HepG2 (cell line): ENCODE measurements around the gene GRB2. TPM values are rescaled to one million over a fixed set of nuclear protein-coding genes. Genes with fewer than 3 reads are reported as not detected.

Source experiments
- HOXD1 ChIP-seq: sonication (generic); formaldehyde crosslinking; IDR thresholded peaks from 2 replicates; pipeline ENCODE4 v1.5.0; 2020; ENCODE audit warnings: missing genetic modification reagents
- JUND ChIP-seq: sonication (generic); formaldehyde crosslinking; IDR thresholded peaks from 2 replicates; pipeline ENCODE4 v1.8.0; 2022; ENCODE audit warnings: mild to moderate bottlenecking, missing genetic modification reagents
- MTA3 ChIP-seq: sonication (generic); formaldehyde crosslinking; IDR thresholded peaks from 2 replicates; pipeline ENCODE4 v1.4.0; 2020; ENCODE audit warnings: missing genetic modification reagents
- MTF2 ChIP-seq: sonication (generic); formaldehyde crosslinking; IDR thresholded peaks from 2 replicates; pipeline ENCODE4 v1.5.0; 2020; ENCODE audit warnings: missing genetic modification reagents, borderline replicate concordance
- NR3C1 ChIP-seq: sonication (generic); formaldehyde crosslinking; IDR thresholded peaks from 2 replicates; pipeline ENCODE4 v1.4.0; 2020; ENCODE audit warnings: missing genetic modification reagents
- RXRA ChIP-seq: sonication (generic); formaldehyde crosslinking; IDR thresholded peaks from 2 replicates; pipeline ENCODE4 v1.5.1; 2020; ENCODE audit warnings: missing genetic modification reagents
- RXRB ChIP-seq: IDR thresholded peaks from 2 replicates; pipeline ENCODE4 v1.6.1; 2016; ENCODE audit warnings: borderline replicate concordance, missing genetic modification reagents, missing compliant biosample characterization
- SP4 ChIP-seq: sonication (generic); formaldehyde crosslinking; IDR thresholded peaks from 2 replicates; pipeline ENCODE4 v1.8.1; 2023; ENCODE audit warnings: mild to moderate bottlenecking, missing genetic modification reagents
- SSRP1 ChIP-seq: IDR thresholded peaks from 2 replicates; pipeline ENCODE4 v1.6.1; 2016; ENCODE audit warnings: control low read depth
- ZNF33A ChIP-seq: sonication (generic); formaldehyde crosslinking; IDR thresholded peaks from 2 replicates; pipeline ENCODE4 v1.5.1; 2020; ENCODE audit warnings: missing genetic modification reagents, mild to moderate bottlenecking, moderate library complexity, borderline replicate concordance
- ZNF614 ChIP-seq: IDR thresholded peaks from 2 replicates; pipeline ENCODE4 v1.6.1; 2018; ENCODE audit warnings: missing biosample characterization, missing genetic modification reagents, inconsistent platforms, borderline replicate concordance
- ZNF703 ChIP-seq: sonication (generic); formaldehyde crosslinking; IDR thresholded peaks from 2 replicates; pipeline ENCODE4 v1.5.1; 2020; ENCODE audit warnings: missing genetic modification reagents, mild to moderate bottlenecking, moderate library complexity, borderline replicate concordance
- polyA plus RNA-seq, 8 experiments: library from polyadenylated mRNA; depleted of rRNA in 3 of 8; stranded (reverse) in 7 of 8; unstranded in 1 of 8; fragments of >200 nt; fragmentation: Illumina TruSeq in 4 of 8; extraction: Trizol in 4 of 8; gene quantifications; 2 replicates each; pipeline versions ENCODE4 v1.2.1 to v1.2.3, GENCODE V29; 2011 to 2016; ENCODE audit warnings: low read depth in 4 of 8, missing spikeins in 1 of 8, mixed read lengths in 1 of 8; ENCODE audit not compliant: insufficient read depth in 1 of 8
- total RNA-seq, 5 experiments: library from RNA; depleted of rRNA; stranded (reverse); fragments of >200 nt; fragmentation: Illumina TruSeq; extraction: Trizol; gene quantifications; 2 replicates each; pipeline ENCODE4 v1.2.3, GENCODE V29; 2016; ENCODE audit warnings: low read depth in 1 of 5
- TF ChIP-seq, protein P1 (sequence below): IDR thresholded peaks from 2 replicates; pipeline ENCODE4 v1.6.1; 2016; ENCODE audit warnings: low read depth, missing genetic modification reagents, missing compliant biosample characterization
- TF ChIP-seq, protein P2 (sequence below): sonication (generic); formaldehyde crosslinking; IDR thresholded peaks from one replicate; pipeline ENCODE4 v1.5.1; 2020; ENCODE audit warnings: mild to moderate bottlenecking, missing genetic modification reagents; ENCODE audit errors: not compliant biosample characterization

The GRB2 gene
- total and polyA plus RNA-seq, 2 of the 13 experiments (the other 11 are each of a cell fraction or from before 2014, with no cell fraction given), result 84.6 to 92.3 TPM

DNA sequence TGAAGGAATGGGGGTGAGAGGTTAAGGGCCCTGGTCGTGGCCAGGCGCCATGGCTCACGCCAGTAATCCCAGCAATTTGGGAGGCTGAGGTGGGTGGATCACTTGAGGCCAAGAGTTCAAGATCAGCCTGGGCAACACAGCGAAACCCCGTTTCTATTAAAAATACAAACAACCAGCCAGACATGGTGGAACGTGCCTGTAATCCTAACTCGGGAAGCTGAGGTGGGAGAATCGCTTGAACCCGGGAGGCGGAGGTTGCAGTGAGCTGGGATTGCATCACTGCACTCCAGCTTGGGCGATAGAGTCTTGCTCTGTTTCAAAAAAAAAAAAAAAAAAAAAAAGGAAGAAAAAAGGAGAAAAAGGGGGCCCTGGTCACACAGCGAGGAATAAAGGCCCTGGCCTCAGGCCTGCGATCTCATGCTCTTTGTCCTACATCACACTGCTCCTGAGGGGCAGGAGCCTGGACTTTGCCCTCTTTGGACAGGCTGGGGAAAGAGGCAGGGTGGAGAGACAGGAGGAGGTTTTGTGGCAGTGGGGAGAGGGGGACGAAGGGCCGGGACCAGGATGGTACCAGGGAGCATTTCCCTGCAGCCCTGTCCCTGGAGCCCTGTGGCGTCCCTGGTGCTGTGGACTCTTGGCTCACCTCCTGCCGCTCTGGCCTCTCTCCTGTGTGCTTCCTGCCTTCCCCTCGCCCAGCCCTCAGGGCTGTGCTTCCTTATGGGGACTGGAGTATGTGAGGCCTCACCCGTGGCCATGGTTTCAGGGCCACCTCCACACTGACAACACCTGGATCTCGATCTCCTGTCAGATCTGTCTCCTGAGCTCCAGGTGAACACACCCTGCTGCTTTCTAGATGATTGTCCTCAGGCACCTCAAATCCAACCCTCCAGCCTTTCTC, 96.5 kb downstream of the GRB2 start (continued):
- no peak for TF ChIP-seq ZNF703
- no peak for TF ChIP-seq MTA3 (CRISPR knock-in tag)
- TF ChIP-seq RXRB (CRISPR knock-in tag), result peak; percentile 95
- no peak for TF ChIP-seq SP4 (CRISPR knock-in tag)
- TF ChIP-seq, protein P1, sequence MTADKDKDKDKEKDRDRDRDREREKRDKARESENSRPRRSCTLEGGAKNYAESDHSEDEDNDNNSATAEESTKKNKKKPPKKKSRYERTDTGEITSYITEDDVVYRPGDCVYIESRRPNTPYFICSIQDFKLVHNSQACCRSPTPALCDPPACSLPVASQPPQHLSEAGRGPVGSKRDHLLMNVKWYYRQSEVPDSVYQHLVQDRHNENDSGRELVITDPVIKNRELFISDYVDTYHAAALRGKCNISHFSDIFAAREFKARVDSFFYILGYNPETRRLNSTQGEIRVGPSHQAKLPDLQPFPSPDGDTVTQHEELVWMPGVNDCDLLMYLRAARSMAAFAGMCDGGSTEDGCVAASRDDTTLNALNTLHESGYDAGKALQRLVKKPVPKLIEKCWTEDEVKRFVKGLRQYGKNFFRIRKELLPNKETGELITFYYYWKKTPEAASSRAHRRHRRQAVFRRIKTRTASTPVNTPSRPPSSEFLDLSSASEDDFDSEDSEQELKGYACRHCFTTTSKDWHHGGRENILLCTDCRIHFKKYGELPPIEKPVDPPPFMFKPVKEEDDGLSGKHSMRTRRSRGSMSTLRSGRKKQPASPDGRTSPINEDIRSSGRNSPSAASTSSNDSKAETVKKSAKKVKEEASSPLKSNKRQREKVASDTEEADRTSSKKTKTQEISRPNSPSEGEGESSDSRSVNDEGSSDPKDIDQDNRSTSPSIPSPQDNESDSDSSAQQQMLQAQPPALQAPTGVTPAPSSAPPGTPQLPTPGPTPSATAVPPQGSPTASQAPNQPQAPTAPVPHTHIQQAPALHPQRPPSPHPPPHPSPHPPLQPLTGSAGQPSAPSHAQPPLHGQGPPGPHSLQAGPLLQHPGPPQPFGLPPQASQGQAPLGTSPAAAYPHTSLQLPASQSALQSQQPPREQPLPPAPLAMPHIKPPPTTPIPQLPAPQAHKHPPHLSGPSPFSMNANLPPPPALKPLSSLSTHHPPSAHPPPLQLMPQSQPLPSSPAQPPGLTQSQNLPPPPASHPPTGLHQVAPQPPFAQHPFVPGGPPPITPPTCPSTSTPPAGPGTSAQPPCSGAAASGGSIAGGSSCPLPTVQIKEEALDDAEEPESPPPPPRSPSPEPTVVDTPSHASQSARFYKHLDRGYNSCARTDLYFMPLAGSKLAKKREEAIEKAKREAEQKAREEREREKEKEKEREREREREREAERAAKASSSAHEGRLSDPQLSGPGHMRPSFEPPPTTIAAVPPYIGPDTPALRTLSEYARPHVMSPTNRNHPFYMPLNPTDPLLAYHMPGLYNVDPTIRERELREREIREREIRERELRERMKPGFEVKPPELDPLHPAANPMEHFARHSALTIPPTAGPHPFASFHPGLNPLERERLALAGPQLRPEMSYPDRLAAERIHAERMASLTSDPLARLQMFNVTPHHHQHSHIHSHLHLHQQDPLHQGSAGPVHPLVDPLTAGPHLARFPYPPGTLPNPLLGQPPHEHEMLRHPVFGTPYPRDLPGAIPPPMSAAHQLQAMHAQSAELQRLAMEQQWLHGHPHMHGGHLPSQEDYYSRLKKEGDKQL, result no peak
- TF ChIP-seq JUND (CRISPR knock-in tag), result no peak
- TF ChIP-seq SSRP1, result no peak; the same call in 1 of the 2 replicates
- TF ChIP-seq NR3C1 (CRISPR knock-in tag), result no peak
- TF ChIP-seq ZNF33A (CRISPR knock-in tag), result no peak
- TF ChIP-seq RXRA (CRISPR knock-in tag), result peak; percentile 96
- no peak for TF ChIP-seq MTF2 (CRISPR knock-in tag)
- peak; percentile 56; the same call in 1 of the 2 replicates for TF ChIP-seq ZNF614
- peak; percentile 34; the same call in 1 of the 2 replicates for TF ChIP-seq HOXD1 (CRISPR knock-in tag)
- TF ChIP-seq, protein P2, sequence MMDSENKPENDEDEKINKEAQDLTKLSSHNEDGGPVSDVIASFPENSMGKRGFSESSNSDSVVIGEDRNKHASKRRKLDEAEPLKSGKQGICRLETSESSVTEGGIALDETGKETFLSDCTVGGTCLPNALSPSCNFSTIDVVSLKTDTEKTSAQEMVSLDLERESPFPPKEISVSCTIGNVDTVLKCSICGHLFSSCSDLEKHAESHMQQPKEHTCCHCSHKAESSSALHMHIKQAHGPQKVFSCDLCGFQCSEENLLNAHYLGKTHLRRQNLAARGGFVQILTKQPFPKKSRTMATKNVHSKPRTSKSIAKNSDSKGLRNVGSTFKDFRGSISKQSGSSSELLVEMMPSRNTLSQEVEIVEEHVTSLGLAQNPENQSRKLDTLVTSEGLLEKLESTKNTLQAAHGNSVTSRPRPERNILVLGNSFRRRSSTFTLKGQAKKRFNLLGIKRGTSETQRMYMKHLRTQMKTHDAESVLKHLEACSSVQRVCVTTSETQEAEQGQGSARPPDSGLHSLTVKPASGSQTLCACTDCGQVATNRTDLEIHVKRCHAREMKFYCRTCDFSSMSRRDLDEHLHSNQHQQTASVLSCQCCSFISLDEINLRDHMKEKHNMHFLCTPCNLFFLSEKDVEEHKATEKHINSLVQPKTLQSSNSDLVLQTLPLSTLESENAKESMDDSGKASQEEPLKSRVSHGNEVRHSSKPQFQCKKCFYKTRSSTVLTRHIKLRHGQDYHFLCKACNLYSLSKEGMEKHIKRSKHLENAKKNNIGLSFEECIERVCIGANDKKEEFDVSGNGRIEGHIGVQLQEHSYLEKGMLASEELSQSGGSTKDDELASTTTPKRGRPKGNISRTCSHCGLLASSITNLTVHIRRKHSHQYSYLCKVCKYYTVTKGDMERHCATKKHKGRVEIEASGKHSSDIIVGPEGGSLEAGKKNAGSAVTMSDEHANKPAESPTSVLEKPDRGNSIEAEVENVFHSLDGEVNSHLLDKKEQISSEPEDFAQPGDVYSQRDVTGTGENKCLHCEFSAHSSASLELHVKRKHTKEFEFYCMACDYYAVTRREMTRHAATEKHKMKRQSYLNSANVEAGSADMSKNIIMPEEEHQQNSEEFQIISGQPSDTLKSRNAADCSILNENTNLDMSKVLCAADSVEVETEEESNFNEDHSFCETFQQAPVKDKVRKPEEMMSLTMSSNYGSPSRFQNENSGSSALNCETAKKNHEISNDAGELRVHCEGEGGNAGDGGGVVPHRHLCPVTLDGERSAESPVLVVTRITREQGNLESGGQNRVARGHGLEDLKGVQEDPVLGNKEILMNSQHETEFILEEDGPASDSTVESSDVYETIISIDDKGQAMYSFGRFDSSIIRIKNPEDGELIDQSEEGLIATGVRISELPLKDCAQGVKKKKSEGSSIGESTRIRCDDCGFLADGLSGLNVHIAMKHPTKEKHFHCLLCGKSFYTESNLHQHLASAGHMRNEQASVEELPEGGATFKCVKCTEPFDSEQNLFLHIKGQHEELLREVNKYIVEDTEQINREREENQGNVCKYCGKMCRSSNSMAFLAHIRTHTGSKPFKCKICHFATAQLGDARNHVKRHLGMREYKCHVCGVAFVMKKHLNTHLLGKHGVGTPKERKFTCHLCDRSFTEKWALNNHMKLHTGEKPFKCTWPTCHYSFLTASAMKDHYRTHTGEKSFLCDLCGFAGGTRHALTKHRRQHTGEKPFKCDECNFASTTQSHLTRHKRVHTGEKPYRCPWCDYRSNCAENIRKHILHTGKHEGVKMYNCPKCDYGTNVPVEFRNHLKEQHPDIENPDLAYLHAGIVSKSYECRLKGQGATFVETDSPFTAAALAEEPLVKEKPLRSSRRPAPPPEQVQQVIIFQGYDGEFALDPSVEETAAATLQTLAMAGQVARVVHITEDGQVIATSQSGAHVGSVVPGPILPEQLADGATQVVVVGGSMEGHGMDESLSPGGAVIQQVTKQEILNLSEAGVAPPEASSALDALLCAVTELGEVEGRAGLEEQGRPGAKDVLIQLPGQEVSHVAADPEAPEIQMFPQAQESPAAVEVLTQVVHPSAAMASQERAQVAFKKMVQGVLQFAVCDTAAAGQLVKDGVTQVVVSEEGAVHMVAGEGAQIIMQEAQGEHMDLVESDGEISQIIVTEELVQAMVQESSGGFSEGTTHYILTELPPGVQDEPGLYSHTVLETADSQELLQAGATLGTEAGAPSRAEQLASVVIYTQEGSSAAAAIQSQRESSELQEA (CRISPR knock-in tag), result no peak
